ENCODE results near the gene STN1.

GRCh38 chr10:103876155-103876554 lies 41.8 kb downstream of the STN1 start:
- no peak for TF ChIP-seq POLR2AphosphoS5 (IDR thresholded peaks at IDR 0.05; ENCODE audit: borderline replicate concordance, low read depth, low read length)
- TF ChIP-seq EZH2 (IDR thresholded peaks at IDR 0.05) = no peak
